ENCODE results near the gene TMEM176A.

- TF ChIP-seq EZH2 (IDR thresholded peaks at IDR 0.05; ENCODE audit: low read length), result no peak
- TF ChIP-seq CTCF (optimal IDR thresholded peaks at IDR 0.05 in 1 of 3, IDR thresholded peaks at IDR 0.05 in 1 of 3, conservative IDR thresholded peaks at IDR 0.05 in 1 of 3; ENCODE audit: extremely low read depth in 1 of 3, insufficient read depth in 2 of 3, low read length in 3 of 3), result no peak
Measured at GRCh38 chr7:150804802-150805201, 4.2 kb downstream of the TMEM176A start.

Data from keratinocyte (primary cell).